ENCODE results near the gene MGLL.

The MGLL gene

GRCh38 chr3:127760361-127760760, 62.0 kb downstream of the MGLL start:
- DNase-seq (ENCODE audit: extremely low read depth in 1 of 2, low read depth in 1 of 2) = no peak

DNA sequence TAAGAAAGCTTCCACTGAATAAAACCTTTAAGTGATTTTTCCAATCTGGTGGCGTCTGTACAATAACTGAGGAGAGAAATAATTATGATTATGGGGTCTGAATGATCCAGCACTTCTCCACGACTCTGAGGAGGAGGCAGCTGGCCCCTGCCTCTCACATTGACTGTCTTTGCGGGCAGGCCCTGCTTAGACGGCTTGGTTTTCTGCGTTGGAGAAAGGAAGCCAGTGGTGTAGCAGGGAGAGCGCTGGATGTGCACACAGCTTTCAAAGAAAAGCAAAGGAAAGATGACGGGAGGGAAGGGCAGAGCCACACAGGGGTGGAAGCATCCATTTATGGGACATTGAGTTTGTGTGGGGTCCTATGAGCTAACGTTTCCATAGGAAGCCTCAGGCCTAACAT, 62.5 kb downstream of the MGLL start:
- no peak for DNase-seq (ENCODE audit: extremely low read depth in 1 of 2, low read depth in 1 of 2)

DNA sequence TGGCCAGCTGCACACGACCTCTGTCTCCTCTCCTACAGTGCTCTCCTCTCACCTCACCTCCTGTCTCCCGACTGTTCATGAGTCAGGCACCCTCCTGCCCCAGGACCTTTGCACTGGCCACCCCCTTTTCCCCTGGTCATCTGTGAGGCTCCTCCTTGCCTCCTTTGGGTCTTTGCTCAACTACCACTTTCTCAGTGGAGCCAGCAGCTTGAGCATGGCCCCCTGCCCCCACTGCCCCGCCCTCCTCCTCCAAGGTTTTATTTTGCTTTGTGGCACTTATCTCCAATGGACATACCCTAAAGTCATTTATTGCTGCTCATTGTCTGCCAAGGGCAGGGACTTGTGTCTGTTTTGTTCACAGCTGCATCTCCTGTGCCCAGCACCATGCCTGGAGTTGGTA, 64.3 kb downstream of the MGLL start:
- no peak for DNase-seq (ENCODE audit: extremely low read depth in 1 of 2, low read depth in 1 of 2)

DNA sequence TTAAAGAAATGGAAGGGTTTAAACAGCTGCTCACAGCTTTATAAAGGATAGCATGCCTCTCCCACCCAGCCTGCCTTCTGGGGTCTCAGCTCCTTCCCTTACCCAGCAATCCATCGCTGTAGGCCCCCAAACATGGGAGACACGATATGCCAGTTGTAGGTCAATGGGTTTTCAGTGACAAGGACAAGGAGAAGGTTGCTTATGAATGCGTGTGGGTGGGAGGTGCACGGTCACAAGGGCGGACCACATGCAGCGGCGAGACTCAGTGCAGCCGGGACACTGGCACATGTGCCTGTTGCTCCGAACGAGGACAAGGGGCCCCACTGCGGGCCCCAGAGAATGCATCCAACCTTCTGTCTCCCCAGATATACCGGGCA, 67.0 kb downstream of the MGLL start:
- no peak for DNase-seq (ENCODE audit: extremely low read depth in 1 of 2, low read depth in 1 of 2)

- DNase-seq (ENCODE audit: extremely low read depth in 1 of 2, low read depth in 1 of 2) = no peak
Measured at GRCh38 chr3:127754411-127755304, 67.7 kb downstream of the MGLL start.

DNA sequence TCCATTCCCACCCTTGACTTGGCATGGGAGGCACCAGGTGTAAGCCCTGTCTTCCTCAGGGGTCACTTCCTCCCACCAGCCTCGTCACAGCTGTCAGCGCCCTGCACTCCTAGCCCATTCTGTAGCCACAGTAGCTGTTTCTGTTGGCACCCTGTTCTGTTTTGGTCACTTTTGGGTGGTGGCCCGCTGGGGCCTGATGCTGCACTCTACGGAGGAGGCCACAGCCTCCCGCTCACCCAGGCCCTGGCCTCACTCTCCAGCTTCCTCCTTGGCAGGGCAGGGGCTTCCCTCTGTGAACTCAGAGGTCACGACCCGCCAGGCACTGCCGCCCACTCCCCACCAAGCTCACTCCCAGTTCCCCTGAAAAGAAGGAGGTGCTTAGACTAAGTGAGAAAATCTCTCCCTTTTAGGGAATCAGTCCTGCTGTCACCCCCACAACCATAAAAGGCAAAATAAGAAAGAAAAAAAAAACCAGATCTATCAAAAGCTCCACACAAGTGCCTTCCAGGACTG, 68.4 kb downstream of the MGLL start:
- DNase-seq (ENCODE audit: extremely low read depth in 1 of 2, low read depth in 1 of 2) = no peak

DNA sequence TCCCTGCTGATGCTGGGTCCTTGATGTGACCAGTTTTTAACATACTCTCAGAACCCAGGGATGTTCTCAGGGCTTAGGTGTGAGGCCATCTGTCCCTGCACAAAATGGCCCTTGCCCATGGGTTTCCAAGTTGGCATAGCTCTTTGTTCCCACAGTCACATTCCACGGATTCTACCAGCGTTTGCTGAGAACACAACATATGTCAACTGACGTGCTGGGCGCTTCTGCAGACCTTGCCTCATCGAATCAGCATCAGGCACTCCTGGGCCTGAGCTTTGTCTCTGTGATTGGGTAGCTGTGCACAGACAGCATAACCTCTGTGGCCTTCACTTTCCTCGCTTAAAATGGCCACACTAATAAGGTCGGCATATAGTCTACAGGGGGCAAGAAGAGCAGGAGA, 69.0 kb downstream of the MGLL start:
- no peak for DNase-seq (ENCODE audit: extremely low read depth in 1 of 2, low read depth in 1 of 2)

- no peak for DNase-seq (ENCODE audit: extremely low read depth in 1 of 2, low read depth in 1 of 2)
Measured at GRCh38 chr3:127751782-127752181, 70.5 kb downstream of the MGLL start.

GRCh38 chr3:127751163-127751621, 71.1 kb downstream of the MGLL start:
- DNase-seq (ENCODE audit: extremely low read depth in 1 of 2, low read depth in 1 of 2) = no peak

DNA sequence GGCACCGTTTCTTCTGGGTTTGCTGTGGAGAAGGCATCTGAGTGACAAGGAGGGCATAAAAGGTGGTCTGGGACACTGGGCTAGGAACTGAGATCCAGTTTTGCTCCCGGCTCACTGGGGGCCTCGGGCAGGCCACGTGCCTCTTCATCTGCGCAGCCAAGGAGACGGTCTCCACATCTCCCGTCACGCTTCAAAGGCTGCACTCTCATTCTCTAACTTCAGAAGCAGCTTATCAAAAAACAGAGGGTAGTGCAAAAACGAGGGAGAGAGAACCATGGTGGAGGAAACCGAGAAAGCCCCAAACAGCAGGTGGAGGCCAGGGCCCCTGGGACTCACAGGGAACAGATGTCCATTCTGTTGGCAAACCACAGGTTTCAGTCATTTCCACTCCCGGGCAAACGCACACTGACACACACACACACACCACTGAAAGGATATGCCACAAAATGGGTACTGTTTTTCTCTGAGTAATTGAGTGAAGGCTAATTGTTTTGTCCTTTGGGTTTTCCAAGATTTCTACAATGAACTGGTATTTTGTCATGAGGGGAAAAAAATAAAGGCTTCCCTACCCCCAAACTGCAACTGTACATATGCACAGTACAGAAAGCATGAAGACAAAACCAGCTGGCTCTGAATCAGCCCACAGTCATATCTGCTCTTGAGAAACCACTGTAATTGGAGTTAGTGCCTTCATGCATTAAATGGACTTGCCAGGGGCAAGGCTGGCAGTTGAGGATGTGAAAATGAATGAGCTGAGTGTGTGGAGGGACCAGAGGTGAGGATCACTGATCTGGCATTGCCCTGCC, 71.9 kb downstream of the MGLL start:
- no peak for DNase-seq (ENCODE audit: extremely low read depth in 1 of 2, low read depth in 1 of 2)

- no peak for DNase-seq (ENCODE audit: extremely low read depth in 1 of 2, low read depth in 1 of 2)
Measured at GRCh38 chr3:127749787-127750225, 72.5 kb downstream of the MGLL start.

DNA sequence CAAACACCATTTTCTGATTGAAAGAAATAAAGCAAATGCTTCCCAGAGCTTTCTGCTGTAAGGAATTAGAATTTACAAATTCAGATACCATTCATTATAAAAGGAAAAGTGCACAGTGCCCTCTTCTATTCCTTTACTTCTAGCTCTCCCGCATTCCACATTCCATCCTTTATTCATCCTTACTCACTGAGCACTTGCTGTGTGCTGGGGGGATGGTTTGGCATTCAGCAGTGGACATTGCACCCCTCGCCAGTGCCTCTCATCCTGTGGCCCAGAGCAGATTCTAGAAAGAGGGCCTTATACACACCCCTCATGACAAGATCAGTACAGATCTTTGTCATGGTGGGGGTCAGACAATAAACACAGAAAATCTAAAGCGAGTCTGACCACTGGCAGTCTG, 73.0 kb downstream of the MGLL start:
- DNase-seq (ENCODE audit: extremely low read depth in 1 of 2, low read depth in 1 of 2) = no peak

DNA sequence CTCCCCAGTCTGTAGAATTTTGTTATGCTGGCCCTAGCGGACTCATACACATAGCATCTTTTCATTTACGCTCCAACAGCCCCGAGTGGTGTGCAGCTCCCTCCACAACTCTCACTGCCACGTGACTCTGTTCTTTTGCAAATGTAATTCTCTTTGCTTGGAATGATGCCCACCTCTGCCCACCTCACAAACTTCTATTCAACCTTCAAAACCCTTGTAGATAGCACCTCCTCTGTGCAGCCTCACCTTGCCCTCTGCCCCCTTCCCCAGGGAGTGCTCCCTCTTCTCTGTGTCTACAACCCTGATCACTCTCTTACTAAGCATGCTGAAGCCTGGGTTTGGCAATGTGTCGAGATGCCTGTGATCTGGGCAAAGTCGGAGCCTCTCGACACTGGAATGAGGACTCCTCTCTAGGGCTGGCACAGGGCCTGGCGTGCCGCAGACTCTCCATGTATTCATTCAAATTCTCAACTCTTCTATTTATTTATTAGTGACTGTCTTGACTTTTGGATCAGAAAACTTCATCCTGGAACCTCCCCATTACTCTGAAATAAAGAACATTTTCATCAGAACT, 73.5 kb downstream of the MGLL start:
- no peak for DNase-seq (ENCODE audit: extremely low read depth in 1 of 2, low read depth in 1 of 2)

GRCh38 chr3:127747751-127748521, 74.4 kb downstream of the MGLL start:
- DNase-seq (ENCODE audit: extremely low read depth in 1 of 2, low read depth in 1 of 2) = no peak

- no peak for DNase-seq (ENCODE audit: extremely low read depth in 1 of 2, low read depth in 1 of 2)
Measured at GRCh38 chr3:127747066-127747465, 75.2 kb downstream of the MGLL start.

DNA sequence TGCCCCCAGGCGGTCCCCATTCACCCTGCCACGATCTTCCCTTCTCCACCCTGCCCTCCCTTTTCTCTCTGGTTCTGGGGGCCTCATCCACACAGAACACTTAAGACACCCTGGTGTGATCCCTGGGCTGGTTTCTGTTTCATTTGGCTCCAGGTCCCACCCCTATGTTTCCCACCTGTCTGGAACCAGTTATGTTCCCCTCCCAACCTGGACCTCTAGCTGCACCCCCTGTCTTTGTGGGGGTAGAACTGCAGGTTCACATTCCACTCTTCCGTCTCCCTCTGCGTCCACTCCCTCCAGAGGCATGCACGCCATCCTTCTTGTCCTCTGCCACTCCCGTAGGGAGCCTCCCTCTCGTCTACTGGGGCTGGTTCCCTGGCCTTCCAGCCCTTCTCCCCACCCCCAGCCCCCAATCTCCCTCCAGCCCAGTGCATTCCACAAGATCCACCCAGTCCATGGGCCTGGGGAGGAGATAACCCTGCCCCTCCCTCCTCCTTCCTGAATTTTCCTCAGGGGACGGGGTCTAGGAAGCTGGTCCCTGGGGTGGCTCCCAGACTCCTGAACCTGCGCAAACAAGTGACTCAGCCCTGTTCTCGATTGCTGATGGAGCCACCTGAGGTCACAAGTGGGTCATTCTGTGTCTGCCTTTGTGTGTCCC, 75.8 kb downstream of the MGLL start:
- DNase-seq (ENCODE audit: extremely low read depth in 1 of 2, low read depth in 1 of 2) = no peak

- DNase-seq (ENCODE audit: extremely low read depth in 1 of 2, low read depth in 1 of 2) = no peak
Measured at GRCh38 chr3:127745656-127746399, 76.5 kb downstream of the MGLL start.

- DNase-seq (ENCODE audit: extremely low read depth in 1 of 2, low read depth in 1 of 2) = no peak
Measured at GRCh38 chr3:127744875-127745274, 77.4 kb downstream of the MGLL start.

- no peak for DNase-seq (ENCODE audit: extremely low read depth in 1 of 2, low read depth in 1 of 2)
Measured at GRCh38 chr3:127744253-127744815, 78.0 kb downstream of the MGLL start.

Data from activated CD8-positive, alpha-beta memory T cell treated with anti-CD3 and anti-CD28 coated beads for 1 hour (primary cell).